Chondrocyte (in vitro differentiated cells): ENCODE data around the gene TSPAN8. TPM values are rescaled to one million over a fixed set of nuclear protein-coding genes. Genes with fewer than 3 reads are reported as not detected.

Source experiments
- DNase-seq: peaks from one replicate; pipeline ENCODE4 v3.0.0; 2021; ENCODE audit warnings: mixed read lengths, low spot score
- H3K27ac Mint-ChIP-seq: one replicate; pipeline ENCODE4 v1.8.0; 2021; ENCODE audit warnings: mild to moderate bottlenecking, moderate library complexity, mixed read lengths; ENCODE audit not compliant: unreplicated experiment
- H3K27me3 Mint-ChIP-seq: 2 replicates; pipeline ENCODE4 v1.8.0; 2021; ENCODE audit warnings: low read depth, mixed read lengths
- H3K36me3 Mint-ChIP-seq: 2 replicates; pipeline ENCODE4 v1.8.0; 2021; ENCODE audit warnings: low read depth, mixed read lengths
- H3K4me1 Mint-ChIP-seq: 2 replicates; pipeline ENCODE4 v1.8.0; 2021; ENCODE audit warnings: low read depth, mild to moderate bottlenecking, mixed read lengths
- H3K4me3 Mint-ChIP-seq: one replicate; pipeline ENCODE4 v1.8.0; 2021; ENCODE audit warnings: mild to moderate bottlenecking, moderate library complexity, mixed read lengths; ENCODE audit not compliant: unreplicated experiment
- H3K9me3 Mint-ChIP-seq: 2 replicates; pipeline ENCODE4 v1.8.0; 2021; ENCODE audit warnings: low read depth, mixed read lengths
- CTCF ChIP-seq: fragments of 200-600 bp; sonication (generic); IDR thresholded peaks from 2 replicates; pipeline ENCODE4 v1.5.0; 2021; ENCODE audit warnings: antibody characterized with exemption, mild to moderate bottlenecking, moderate library complexity
- long read RNA-seq: library from polyadenylated mRNA; stranded (forward); transcript quantifications from one replicate; pipeline ENCODE4 v2.0.0, GENCODE V29; 2021
- total RNA-seq: library from RNA; stranded (reverse); gene quantifications from 3 replicates; pipeline ENCODE4 v1.2.1, GENCODE V29; 2021

Gene TSPAN8
- total RNA-seq: 0.22 TPM in 1 of 3 replicates, not detected in the others
- long read RNA-seq: 0 reads

- Mint-ChIP-seq H3K27me3 (peaks cover 3% of the 10 kb centered on the region), H3K27ac (no peak within 1 kb of the TSS), H3K9me3 (no peaks in the 10 kb centered on the region), H3K36me3 (no peaks in the 10 kb centered on the region), H3K4me1 (peaks cover 14% of the 10 kb centered on the region), H3K4me3 (no peak within 1 kb of the TSS)
- no peak for DNase-seq
- no peak for TF ChIP-seq CTCF
Measured at GRCh38 chr12:71157601-71158233, at the start of gene TSPAN8. Gene TSPAN8 (minus strand): TSS chr12:71157999. CDS start chr12:71157678, 321 bp downstream.

- no peaks in the 10 kb centered on the region for H3K36me3 Mint-ChIP-seq
- no peaks in the 10 kb centered on the region for H3K27me3 Mint-ChIP-seq
- DNase-seq: no peak
- peaks cover 15% of the 10 kb centered on the region for H3K9me3 Mint-ChIP-seq
- H3K4me3 Mint-ChIP-seq: no peak overlapping the region
- no peak overlapping the region for H3K27ac Mint-ChIP-seq
- H3K4me1 Mint-ChIP-seq: no peaks in the 10 kb centered on the region
- no peak for TF ChIP-seq CTCF
Measured at GRCh38 chr12:71201136-71201679, 43.4 kb upstream of the TSPAN8 start.

GRCh38 chr12:71200706-71201105 lies 42.9 kb upstream of the TSPAN8 start:
- H3K4me3 Mint-ChIP-seq: no peak overlapping the region
- no peak for DNase-seq
- TF ChIP-seq CTCF: no peak
- H3K4me1 Mint-ChIP-seq: no peaks in the 10 kb centered on the region
- H3K27me3 Mint-ChIP-seq: no peaks in the 10 kb centered on the region
- H3K36me3 Mint-ChIP-seq: no peaks in the 10 kb centered on the region
- no peak overlapping the region for H3K27ac Mint-ChIP-seq
- H3K9me3 Mint-ChIP-seq: peaks cover 12% of the 10 kb centered on the region

- Mint-ChIP-seq H3K27me3 (peaks cover 5% of the 10 kb centered on the region), H3K4me1 (no peaks in the 10 kb centered on the region), H3K9me3 (no peaks in the 10 kb centered on the region), H3K36me3 (no peaks in the 10 kb centered on the region), H3K27ac (no peak overlapping the region), H3K4me3 (no peak overlapping the region)
- no peak for TF ChIP-seq CTCF
- no peak for DNase-seq
Measured at GRCh38 chr12:71197460-71197859, 39.7 kb upstream of the TSPAN8 start.

GRCh38 chr12:71195338-71195896 lies 37.6 kb upstream of the TSPAN8 start:
- no peaks in the 10 kb centered on the region for H3K9me3 Mint-ChIP-seq
- no peaks in the 10 kb centered on the region for H3K36me3 Mint-ChIP-seq
- H3K4me3 Mint-ChIP-seq: no peak overlapping the region
- no peak for DNase-seq
- H3K27ac Mint-ChIP-seq: no peak overlapping the region
- no peak for TF ChIP-seq CTCF
- H3K27me3 Mint-ChIP-seq: peaks cover 5% of the 10 kb centered on the region
- H3K4me1 Mint-ChIP-seq: no peaks in the 10 kb centered on the region
